ENCODE measurements around the gene ATP2A2. TPM values are rescaled to one million over a fixed set of nuclear protein-coding genes. Genes with fewer than 3 reads are reported as not detected.
A peak's percentile ranks its signal among the peaks of the same experiment; 100 is the strongest.

ATP2A2 gene
- total RNA-seq, 1 donor from 2014 or later, result 1,955 TPM

DNA sequence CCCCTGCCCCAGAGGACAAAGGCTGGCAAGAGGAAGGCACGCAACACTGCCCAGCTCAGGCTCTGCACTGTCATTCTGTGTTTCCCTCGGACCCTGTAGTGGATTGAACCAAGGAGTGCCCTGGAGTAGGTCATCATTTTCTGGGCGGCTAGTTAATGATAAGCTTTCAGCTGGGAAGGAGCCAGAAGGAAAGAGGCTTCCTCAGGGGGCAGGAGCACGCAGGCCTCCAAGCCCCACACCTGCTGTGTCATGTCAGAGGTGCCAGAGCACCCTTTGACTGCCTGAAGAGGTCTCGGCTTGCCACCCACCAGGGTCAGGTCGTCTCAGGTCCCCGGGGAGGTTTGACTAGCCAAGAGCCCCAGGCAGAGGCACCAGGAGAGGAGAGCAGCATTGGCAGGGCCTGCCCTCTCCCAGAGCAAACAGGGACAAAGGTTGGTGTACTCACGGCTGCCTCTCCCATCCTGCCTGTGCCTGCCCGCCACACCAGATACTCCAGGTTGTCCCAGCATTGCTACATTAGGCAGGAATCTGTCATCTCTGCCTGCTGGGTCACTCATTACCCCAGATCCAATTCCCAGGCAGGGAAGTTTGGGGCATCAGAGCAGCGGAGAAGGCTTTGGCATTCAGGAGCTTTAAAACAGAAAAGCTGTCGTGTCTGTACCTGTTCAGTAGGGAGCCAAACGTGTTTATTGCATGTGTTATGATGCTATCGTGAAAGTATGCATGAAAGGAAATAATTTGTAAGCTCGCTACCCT, 33.5 kb upstream of the ATP2A2 start:
- H3K4me3 ChIP-seq, result peak overlapping the region; percentile 33
- intact Hi-C loops (cut with micrococcal nuclease), result no loop called here

DNA sequence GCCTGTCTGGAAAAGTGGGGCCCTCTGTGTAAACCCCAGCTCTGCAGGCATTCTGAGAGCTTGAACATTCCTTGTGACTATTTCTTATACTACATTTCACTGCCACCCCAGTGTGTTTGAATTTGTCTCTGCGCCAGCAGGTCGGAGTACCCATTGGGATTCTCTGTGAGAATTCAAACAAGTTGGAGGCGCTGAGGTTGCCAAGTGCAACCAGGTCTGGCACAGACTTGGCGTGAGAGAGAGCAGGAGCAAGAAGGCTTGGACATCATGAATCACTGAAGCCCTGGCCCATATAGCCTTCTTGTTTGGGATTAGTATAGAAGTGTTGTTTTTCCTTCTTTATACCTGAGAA, 33.0 kb upstream of the ATP2A2 start:
- TF ChIP-seq, protein P1, sequence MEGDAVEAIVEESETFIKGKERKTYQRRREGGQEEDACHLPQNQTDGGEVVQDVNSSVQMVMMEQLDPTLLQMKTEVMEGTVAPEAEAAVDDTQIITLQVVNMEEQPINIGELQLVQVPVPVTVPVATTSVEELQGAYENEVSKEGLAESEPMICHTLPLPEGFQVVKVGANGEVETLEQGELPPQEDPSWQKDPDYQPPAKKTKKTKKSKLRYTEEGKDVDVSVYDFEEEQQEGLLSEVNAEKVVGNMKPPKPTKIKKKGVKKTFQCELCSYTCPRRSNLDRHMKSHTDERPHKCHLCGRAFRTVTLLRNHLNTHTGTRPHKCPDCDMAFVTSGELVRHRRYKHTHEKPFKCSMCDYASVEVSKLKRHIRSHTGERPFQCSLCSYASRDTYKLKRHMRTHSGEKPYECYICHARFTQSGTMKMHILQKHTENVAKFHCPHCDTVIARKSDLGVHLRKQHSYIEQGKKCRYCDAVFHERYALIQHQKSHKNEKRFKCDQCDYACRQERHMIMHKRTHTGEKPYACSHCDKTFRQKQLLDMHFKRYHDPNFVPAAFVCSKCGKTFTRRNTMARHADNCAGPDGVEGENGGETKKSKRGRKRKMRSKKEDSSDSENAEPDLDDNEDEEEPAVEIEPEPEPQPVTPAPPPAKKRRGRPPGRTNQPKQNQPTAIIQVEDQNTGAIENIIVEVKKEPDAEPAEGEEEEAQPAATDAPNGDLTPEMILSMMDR (IDR thresholded peaks at IDR 0.05; ENCODE audit: borderline replicate concordance), result no peak
- Histone ChIP-seq H3K27ac (replicated peaks) (peak overlapping the region; percentile 94), H3K9me3 (replicated peaks) (peaks cover 6% of the 10 kb centered on the region), H3K36me3 (no peaks in the 10 kb centered on the region), H3K27me3 (ENCODE audit: low read depth) (no peaks in the 10 kb centered on the region), H3K4me3 (peak overlapping the region; percentile 33), H3K4me1 (peaks cover 77% of the 10 kb centered on the region)
- intact Hi-C loops (cut with micrococcal nuclease), result no loop called here
- no peak for DNase-seq

More for the DNA sequence above, 33.5 kb upstream of the ATP2A2 start:
- peak; percentile 59 for DNase-seq
- TF ChIP-seq, protein P1 (IDR thresholded peaks at IDR 0.05; ENCODE audit: borderline replicate concordance), result no peak
- H3K27me3 ChIP-seq (ENCODE audit: low read depth), result no peaks in the 10 kb centered on the region
- peak overlapping the region; percentile 94 for H3K27ac ChIP-seq (replicated peaks)
- H3K36me3 ChIP-seq, result no peaks in the 10 kb centered on the region
- H3K4me1 ChIP-seq, result peaks cover 72% of the 10 kb centered on the region
- H3K9me3 ChIP-seq (replicated peaks), result peaks cover 6% of the 10 kb centered on the region

DNA sequence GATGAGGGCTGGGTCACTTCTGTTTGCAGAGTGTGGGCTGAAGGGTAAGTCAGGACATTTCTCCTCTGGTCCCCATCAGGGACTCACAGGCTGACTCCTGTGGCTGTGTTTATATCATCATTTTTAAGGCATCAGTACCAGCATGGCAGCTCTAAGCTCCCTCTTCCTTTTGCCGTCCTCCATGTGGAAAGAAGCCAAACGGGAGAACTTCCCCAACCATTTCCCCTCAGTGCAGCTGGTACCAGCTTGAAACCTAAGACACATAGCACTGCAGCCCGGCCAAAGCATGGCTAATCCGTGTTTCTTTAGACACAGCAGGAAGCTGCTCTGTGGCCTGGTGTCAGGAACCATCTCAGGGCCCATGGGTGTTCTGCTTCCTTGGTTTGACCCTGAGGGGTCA, 31.9 kb upstream of the ATP2A2 start:
- Histone ChIP-seq H3K4me1 (peaks cover 87% of the 10 kb centered on the region), H3K27ac (replicated peaks) (peak overlapping the region; percentile 94), H3K9me3 (replicated peaks) (peaks cover 6% of the 10 kb centered on the region), H3K27me3 (ENCODE audit: low read depth) (no peaks in the 10 kb centered on the region), H3K36me3 (no peaks in the 10 kb centered on the region), H3K4me3 (no peak overlapping the region)
- TF ChIP-seq, protein P1 (IDR thresholded peaks at IDR 0.05; ENCODE audit: borderline replicate concordance), result no peak
- DNase-seq, result no peak
- intact Hi-C loops (cut with micrococcal nuclease), result no loop called here

DNA sequence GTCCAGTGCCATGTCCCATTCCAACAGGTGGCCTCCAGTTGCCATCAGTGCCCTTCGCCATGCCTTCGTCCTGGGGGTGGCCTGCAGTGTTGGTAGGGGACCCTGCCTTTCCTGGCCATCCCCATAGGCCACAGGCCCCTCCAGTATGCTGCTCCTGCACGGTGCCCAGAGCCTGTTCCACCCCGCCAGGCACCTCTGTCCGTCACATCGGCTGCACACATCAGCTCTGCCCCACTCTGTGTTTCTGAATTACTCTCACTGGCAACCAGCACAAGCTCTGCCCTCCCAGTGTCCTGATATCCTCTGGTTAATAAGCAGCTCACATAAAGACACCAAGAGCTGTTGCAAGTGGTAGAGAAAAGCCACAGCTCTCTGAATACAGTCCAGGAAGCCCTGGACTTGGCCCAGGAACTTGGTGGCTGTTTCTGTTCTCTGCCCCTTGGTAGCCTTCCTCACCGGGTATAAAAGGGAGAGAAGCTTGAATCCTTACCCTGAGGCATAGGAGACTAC, 31.3 kb upstream of the ATP2A2 start:
- Histone ChIP-seq H3K27me3 (ENCODE audit: low read depth) (no peaks in the 10 kb centered on the region), H3K4me1 (peaks cover 91% of the 10 kb centered on the region), H3K4me3 (no peak overlapping the region), H3K36me3 (no peaks in the 10 kb centered on the region), H3K9me3 (replicated peaks) (peaks cover 6% of the 10 kb centered on the region), H3K27ac (replicated peaks) (peak overlapping the region; percentile 94)
- TF ChIP-seq, protein P1 (IDR thresholded peaks at IDR 0.05; ENCODE audit: borderline replicate concordance), result no peak
- intact Hi-C loops (cut with micrococcal nuclease), result no loop called here
- DNase-seq, result peak; percentile 51

DNA sequence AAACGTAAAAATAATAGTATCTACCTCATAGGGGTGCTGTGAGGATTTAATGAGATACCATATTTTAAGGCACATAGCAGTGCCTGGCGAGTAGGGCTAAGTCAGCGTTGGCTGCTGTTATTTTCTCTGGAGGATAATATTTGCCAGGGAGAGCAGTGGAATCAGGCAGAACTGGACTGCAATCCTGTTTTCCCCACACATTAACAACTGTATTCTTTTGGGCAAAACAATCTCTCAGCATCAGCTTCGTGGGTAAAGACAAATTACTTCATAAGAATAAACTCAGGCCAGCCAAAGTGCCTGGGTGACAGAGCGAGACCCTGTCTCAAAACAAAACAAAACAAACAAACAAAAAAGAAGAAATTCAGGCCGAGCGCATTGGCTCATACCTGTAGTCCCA, 29.7 kb upstream of the ATP2A2 start:
- no peaks in the 10 kb centered on the region for H3K27me3 ChIP-seq (ENCODE audit: low read depth)
- H3K4me3 ChIP-seq, result no peak overlapping the region
- H3K27ac ChIP-seq (replicated peaks), result peak overlapping the region; percentile 94
- H3K36me3 ChIP-seq, result no peaks in the 10 kb centered on the region
- no peaks in the 10 kb centered on the region for H3K9me3 ChIP-seq (replicated peaks)
- TF ChIP-seq, protein P1 (IDR thresholded peaks at IDR 0.05; ENCODE audit: borderline replicate concordance), result no peak
- intact Hi-C loops (cut with micrococcal nuclease), result no loop called here
- no peak for DNase-seq
- peaks cover 78% of the 10 kb centered on the region for H3K4me1 ChIP-seq

Measured in left ventricle myocardium inferior (tissue), 1 donor.